ENCODE data around the gene DDX24.

Gene DDX24

DNA sequence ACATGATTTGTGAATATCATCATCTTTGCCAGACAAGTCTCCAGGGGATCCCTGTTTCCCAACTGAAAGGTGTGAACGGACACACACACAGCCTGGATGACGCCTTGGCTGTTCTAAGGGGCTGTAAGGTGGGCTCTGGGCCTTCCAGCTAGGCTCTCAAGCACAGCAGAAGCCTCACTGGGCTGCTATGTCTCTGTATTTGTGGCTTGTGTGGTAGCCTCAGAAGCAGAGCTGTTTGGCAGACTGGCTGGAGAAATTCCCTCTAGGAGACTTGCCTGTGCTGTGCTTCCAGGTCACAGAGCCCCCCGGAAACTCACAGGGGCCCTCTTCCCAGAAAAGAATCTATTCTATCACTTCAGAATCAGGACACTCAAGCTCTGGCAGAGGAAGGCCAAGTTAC, 33.4 kb downstream of the DDX24 start:
- DNase-seq: no peak

DNA sequence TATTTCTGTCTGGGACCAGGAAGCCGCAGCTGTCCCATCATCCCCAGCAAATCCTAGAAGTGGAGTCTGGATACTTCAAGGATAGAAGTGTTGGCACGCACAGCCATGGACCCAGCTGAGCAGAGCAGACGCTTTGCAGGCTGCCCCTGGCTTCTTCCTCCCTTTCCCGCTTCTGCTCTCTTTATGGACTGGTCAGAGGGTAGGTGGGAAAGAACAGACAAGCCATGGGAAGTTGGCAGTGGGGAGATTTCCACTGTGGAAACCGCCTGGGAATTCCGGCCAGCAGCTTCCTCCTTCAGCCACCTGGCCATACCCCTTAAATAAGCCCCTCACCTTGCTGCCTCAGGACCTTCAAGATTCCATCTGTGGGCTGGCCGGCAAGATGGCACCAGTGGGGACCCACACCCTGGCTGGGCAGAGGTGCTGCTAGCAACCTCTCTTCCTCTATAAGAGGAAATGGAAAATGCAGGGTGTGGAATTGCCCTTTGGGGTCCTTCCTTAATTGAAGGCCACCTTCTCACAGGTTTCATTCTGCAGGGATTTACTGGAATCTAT, 34.2 kb downstream of the DDX24 start:
- no peak for DNase-seq

DNA sequence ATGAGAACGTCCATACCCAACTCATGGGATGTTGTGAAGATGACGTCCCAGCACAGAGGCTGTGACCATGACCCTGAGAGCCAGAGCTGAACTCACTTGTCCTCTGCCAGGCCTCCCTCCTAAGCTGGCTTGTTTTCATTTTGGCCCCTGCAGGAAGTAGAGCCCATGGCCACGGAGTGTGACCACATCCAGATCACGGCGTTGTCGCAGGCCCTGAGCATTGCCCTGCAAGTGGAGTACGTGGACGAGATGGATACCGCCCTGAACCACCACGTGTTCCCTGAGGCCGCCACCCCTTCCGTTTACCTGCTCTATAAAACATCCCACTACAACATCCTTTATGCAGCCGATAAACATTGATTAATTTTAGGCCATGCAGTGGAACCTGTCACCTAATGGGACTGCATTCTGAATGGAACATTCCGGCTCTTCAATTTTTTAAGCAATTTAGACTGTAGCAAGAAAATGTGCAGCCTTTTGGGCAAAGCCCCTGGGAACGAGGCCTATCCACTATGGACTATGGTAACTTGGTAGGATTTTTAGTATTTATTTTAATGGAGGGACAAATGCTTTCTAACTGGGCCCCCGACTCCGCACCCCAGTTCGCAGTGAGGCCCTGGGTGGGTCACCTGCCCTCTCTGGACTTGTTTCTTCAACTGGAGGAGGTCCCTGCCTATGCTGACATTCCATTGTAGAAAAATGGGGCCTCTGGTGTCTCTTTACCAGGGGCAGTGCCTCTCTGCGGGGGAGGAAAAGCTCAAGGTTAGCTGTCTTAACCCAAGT, 35.2 kb downstream of the DDX24 start:
- DNase-seq: no peak

GRCh38 chr14:94045101-94045500, 35.9 kb downstream of the DDX24 start:
- DNase-seq: no peak

DNA sequence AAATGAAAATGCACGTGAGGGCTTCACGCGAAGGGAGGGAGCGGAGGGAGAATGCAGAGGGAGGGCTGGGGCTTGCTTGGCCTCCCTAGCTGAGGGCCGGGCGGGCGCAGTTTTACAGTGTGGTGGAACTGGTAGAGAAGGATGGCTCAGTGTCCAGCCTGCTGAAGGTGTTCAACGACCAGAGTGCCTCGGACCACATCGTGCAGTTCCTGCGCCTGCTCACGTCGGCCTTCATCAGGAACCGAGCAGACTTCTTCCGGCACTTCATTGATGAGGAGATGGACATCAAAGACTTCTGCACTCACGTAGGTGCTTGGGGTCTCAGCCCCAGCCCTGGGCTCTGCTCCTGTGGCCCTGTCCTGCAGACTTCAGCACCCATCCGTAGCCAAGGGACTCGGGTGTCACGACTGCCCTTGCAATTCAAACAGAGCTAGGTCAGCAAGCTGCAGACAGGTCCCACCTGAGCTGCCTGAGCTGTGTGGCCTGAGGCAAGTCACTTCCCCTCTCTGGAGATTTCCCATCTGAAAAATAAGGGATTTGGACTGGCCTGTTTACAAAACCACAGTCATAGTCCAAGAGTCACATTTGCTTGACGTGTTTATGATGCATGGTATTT, 36.4 kb downstream of the DDX24 start:
- DNase-seq: no peak

- no peak for DNase-seq
Observed at GRCh38 chr14:94043756-94044475, 37.1 kb downstream of the DDX24 start.

DNA sequence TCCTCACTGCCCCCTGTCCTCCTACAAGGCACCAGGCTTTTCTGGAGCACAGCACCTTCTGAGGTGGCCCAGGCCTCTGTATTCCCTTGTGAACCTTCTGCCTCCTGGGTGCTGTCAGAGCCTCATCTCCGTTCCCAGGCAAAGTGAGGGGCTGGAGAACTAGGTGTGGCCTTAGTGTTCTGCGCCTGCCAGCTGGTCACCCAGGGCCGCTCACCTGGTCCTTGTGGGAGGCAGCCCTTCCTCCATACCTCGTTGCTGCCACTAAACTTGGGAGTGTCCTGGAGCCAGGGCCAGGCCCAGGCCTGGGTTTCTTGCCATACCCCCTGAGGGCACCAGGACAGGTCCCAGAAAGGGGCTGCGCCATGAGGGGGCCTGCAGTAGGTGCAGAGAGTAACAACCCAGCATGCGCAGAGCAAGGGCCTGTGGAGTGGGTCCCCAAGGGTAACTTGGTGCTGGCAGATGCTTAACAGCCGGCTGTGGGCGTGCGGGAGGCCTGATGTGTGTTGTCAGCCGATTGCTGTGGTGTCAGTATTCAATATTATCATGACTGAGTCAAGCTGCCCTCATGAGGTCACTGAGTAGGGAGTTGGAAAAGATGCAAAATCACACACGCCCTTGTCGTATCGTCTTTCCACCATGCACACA, 37.8 kb downstream of the DDX24 start:
- DNase-seq: no peak

- DNase-seq: no peak
Observed at GRCh38 chr14:94042433-94043091, 38.4 kb downstream of the DDX24 start.

GRCh38 chr14:94041551-94042346, 39.3 kb downstream of the DDX24 start:
- DNase-seq: no peak

DNA sequence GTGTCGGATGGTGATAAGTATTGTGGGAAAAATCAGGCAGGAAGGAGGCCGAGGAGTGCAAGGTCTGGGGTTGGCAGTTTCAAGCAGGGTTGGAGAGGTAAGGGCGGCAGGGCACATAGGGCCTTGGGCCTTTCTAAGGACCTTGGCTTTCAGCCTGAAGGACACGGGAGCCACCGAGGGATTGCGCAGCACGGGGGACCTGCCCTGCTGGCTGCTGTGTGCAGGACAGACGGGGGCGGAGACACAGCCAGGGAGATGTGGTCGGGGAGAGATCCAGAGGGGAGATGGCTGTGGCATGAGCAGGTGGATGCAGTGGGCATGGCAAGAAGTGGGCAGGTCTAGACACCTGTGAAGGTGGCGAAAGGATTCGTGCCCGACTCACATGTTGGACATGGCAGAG, 40.2 kb downstream of the DDX24 start:
- DNase-seq: no peak

GRCh38 chr14:94040247-94040646, 40.8 kb downstream of the DDX24 start:
- DNase-seq: no peak

DNA sequence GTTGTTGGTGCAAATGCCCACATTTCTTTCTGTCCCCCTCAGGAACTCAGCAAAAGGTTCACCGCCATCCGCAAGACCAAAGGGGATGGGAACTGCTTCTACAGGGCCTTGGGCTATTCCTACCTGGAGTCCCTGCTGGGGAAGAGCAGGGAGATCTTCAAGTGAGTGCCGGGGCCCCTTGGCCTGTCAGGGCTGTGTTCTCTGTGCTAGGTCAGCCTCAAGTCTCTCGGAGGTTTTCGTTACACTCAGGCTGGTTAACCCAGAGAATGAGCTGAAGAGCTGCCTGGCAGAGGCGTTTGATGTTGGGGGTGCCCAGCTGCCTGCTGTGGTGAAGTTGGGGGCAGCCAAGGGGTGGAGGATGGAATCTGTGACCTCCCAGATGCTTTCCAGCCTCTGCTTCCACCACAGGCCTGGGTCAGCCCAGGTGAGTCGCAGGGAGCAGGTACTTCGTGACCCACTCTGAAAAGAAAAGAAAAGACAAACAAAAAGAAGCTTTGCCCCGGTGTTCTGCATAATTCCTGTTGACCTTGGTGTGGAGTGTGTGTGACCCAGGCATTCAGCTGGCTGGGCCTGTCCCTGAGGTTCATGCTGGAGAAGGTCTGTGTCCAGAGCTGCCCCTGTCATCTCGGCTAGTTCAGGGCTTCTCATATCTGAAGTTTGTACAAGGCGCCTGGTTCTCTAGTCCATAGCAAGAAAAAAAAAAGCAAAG, 41.9 kb downstream of the DDX24 start:
- no peak for DNase-seq

GRCh38 chr14:94038510-94038909, 42.5 kb downstream of the DDX24 start:
- no peak for DNase-seq

GRCh38 chr14:94037954-94038353, 43.0 kb downstream of the DDX24 start:
- DNase-seq: no peak

GRCh38 chr14:94036313-94037167, 44.5 kb downstream of the DDX24 start:
- DNase-seq: no peak

DNA sequence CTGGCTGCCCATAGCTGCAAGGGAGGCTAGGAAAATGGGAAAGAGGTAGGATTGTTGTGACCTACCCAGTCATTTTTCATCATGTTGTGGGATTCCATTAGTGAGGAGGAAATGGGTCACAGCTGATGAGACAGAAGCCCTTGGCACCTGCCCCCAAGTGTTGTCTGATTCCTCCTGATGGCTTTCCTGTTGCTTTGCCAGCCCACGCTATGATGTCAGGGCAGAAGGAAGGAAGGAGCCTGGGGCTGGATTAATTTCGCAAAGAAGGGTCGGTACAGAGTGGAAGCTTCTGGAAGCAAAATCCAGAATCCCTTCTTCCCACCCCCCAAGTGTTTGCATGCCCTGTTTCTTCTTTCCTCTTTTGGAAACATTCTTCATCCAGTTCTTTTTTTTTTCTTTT, 46.1 kb downstream of the DDX24 start:
- no peak for DNase-seq

DNA sequence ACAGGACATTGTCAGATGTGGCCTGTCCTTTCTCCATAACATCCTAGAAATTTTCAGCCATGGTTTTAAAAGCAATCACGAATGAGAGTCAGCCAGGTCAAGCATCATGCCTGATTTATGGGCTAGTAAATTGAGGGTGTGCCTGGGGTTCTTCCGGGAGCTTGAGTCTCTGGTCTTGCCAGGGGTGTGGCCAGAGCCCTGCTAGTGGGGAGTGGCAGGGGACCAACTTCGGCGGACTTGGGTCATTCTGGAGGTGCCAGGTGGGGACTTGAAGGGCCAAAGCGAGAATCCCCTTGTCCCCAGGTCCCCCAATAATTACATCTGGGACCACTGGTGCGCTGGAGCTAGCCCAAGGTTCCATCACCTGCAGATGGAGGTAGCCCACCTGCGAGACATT, 49.1 kb downstream of the DDX24 start:
- no peak for DNase-seq

DNA sequence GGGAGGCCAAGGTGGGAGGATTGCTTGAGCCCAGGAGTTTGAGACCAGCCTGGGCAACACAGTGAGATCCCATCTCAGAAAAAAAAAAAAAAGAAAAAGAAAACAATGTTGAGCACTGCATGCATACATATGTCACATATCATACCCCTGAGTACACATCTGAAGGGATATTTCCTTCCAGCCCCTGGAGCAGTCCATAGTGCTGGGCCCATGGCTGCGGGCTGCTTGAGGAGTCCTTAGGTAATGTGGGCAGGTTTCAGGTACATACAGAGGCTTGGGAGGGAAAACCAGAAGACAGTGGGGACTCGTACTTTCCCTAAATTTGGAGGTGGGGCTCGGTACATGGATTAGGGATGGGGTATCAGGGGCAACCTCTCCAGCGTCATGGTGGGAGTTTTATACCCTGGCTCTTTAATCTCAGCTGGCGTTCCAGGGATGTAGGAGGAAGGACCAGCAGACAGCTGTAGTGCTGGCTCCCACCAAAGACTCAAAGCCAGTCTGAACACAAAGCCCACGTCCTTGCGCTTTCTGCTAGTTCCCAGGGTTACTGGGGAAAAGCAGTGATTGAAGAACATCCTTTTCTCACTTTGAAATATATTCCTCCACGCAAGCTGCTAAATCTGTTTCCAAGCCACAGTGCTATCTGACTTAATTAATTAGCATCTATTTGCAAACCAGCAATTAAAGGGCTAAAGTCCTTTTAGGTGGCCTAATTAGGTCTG, 49.7 kb downstream of the DDX24 start:
- DNase-seq: no peak

GRCh38 chr14:94030571-94030970, 50.4 kb downstream of the DDX24 start:
- DNase-seq: no peak

Data from NCI-H2029 (cell line).